Esophagus squamous epithelium (tissue), 5 donors: ENCODE measurements around the gene TLE1. TPM values are rescaled to one million over a fixed set of nuclear protein-coding genes. Genes with fewer than 3 reads are reported as not detected.

Experiments used
- DNase-seq: peaks from one replicate; lab custom pipeline; 2025; lab: John Stamatoyannopoulos, UW
- H3K27ac ChIP-seq, 4 donors: fragments of 200-600 bp; sonication (generic); one replicate each; pipeline ENCODE4 v1.5.1; 2016 to 2019; ENCODE audit warnings: mild to moderate bottlenecking in 1 of 4
- H3K27me3 ChIP-seq, 4 donors: fragments of 200-600 bp; sonication (generic); 1 replicate in 3 of 4; 2 replicates in 1 of 4; pipeline versions ENCODE4 v1.5.1 to v1.6.0; 2017 to 2021; ENCODE audit warnings: antibody characterized with exemption in 1 of 4
- H3K36me3 ChIP-seq, 3 donors: fragments of 200-600 bp; sonication (generic); one replicate each; pipeline ENCODE4 v1.5.1; 2016 to 2019
- H3K4me1 ChIP-seq, 3 donors: fragments of 200-600 bp; sonication (generic); one replicate each; pipeline ENCODE4 v1.5.1; 2017 to 2019
- H3K4me3 ChIP-seq, 4 donors: fragments of 200-600 bp; sonication (generic); 1 replicate in 3 of 4; 2 replicates in 1 of 4; pipeline ENCODE4 v1.5.1; 2016 to 2019; ENCODE audit warnings: mild to moderate bottlenecking in 2 of 4, moderate library complexity in 1 of 4
- H3K9me3 ChIP-seq, 3 donors: fragments of 200-600 bp; sonication (generic); one replicate each; pipeline ENCODE4 v1.5.1; 2016 to 2019
- POLR2A ChIP-seq, 4 donors: fragments of 450-650 bp; IDR thresholded peaks; one replicate each; pipeline ENCODE4 v1.6.1; 2017; ENCODE audit warnings: antibody characterized with exemption in 4 of 4, mild to moderate bottlenecking in 4 of 4, moderate library complexity in 3 of 4
- WGBS, 2 donors: methylation state at CpG; one replicate each; pipeline ENCODE4 v1.1.5; 2018; 5-methylcytosine and 5-hydroxymethylcytosine counted together
- intact Hi-C: fragments of 100-400 bp; cut with DNase I; formaldehyde crosslinking; loops from one replicate; pipeline ENCODE4 v1.15.0; 2022
- total RNA-seq, 4 donors: library from RNA; depleted of rRNA; stranded (reverse); fragments of >200 nt; gene quantifications; one replicate each; pipeline ENCODE4 v1.1.0, GENCODE V29; 2016
- TF ChIP-seq, protein P1 (sequence below), 6 experiments: fragments of 450-650 bp in 4 of 6; fragments of 200-600 bp in 2 of 6; sonication (generic) in 2 of 6; IDR thresholded peaks; one replicate each; pipeline ENCODE4 v1.5.1; 2016 to 2019; ENCODE audit warnings: antibody characterized with exemption in 6 of 6, mild to moderate bottlenecking in 4 of 6, moderate library complexity in 4 of 6
- donor health status: DM: yes; HTN: yes; CAD: no.

TLE1 gene
- total RNA-seq, 4 donors from 2014 or later, result 17.1 to 43.3 (median 20.4) TPM

DNA sequence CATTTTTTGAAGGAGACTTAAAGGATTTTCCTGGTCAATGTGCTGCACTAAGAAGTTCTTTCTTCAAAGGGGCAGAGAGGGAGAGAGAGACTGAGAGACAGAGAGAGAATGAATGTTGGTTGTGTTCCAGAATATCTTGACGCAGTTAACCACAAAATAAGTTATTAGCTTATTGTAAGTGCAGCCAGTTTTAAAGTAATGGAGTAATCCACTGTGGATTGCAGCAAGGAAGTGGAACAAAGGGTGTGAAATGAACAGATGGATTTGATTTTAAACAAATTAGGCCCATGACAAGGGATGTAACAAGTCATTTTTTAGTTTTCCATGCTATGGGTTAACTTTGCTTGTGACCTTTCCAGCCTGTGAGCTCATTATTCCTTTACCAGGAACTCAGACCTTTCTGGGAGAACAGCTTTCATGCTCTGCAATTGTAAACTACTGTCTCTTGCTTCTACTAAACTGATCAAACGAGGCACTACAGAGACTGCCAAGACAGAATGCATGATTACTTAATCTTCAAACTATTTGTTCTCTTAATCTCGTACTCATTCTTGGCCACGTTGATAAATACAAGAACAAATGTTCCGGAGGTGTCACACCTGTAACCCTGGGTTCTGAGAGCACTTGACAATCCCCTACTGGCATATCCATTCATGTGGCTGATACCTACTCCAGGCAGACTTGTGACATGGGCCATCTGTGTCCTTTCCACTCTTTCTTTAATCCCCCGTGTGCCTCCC, 131.1 kb downstream of the TLE1 start:
- Histone ChIP-seq H3K9me3 (no peaks in the 10 kb centered on the region), H3K36me3 (no peaks in the 10 kb centered on the region), H3K27ac (peak overlapping the region in 3 of 4 donors; percentile 54 to 79 (median 65)), H3K4me1 (peaks cover 0 to 25% (median 5%) of the 10 kb centered on the region in 3 donors), H3K4me3 (no peak overlapping the region), H3K27me3 (peaks cover 0 to 30% (median 0%) of the 10 kb centered on the region in 4 donors)
- WGBS, 2 donors, result 21 to 34% methylated on average over 6 of the region's 6 CpGs
- TF ChIP-seq POLR2A (IDR thresholded peaks at IDR 0.05), result no peak
- TF ChIP-seq, protein P1, sequence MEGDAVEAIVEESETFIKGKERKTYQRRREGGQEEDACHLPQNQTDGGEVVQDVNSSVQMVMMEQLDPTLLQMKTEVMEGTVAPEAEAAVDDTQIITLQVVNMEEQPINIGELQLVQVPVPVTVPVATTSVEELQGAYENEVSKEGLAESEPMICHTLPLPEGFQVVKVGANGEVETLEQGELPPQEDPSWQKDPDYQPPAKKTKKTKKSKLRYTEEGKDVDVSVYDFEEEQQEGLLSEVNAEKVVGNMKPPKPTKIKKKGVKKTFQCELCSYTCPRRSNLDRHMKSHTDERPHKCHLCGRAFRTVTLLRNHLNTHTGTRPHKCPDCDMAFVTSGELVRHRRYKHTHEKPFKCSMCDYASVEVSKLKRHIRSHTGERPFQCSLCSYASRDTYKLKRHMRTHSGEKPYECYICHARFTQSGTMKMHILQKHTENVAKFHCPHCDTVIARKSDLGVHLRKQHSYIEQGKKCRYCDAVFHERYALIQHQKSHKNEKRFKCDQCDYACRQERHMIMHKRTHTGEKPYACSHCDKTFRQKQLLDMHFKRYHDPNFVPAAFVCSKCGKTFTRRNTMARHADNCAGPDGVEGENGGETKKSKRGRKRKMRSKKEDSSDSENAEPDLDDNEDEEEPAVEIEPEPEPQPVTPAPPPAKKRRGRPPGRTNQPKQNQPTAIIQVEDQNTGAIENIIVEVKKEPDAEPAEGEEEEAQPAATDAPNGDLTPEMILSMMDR (IDR thresholded peaks at IDR 0.05), result no peak
- DNase-seq, result no peak
- intact Hi-C loops, result no loop called here

DNA sequence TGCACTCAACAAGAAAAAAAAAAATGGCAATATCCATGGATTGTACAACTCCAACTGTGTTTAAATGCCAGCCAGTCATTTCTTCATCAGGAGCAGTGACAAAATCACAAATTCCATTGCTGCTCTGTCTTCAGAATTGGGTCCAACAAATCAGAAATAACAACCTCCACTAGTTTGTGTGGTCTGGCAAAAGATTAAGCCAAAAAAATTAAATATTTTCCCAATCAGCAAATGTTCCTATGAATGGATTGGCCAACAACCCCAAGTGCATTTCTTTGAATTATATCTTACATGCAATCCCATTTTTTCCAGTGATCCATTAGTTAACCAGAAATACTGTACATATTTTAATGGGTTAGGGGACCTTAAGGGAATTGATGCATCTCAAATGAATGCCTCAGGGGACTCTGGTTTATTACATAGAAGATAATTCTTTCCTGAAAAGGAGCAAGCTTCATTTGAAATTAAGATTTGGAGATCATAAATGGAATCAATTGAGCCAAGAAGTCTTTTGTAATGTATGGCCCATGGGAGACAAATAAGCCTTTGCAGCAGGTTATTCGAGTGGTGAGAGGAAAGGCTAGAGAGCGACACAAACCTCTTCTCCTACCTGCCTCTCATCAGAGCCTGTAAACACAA, 131.8 kb downstream of the TLE1 start:
- H3K36me3 ChIP-seq, result no peaks in the 10 kb centered on the region
- H3K27ac ChIP-seq, result peak overlapping the region in 3 of 4 donors; percentile 17 to 79 (median 54)
- WGBS, 2 donors, result 40 to 53% methylated on average over 2 of the region's 2 CpGs
- no peak for TF ChIP-seq POLR2A (IDR thresholded peaks at IDR 0.05)
- TF ChIP-seq, protein P1 (IDR thresholded peaks at IDR 0.05), result no peak
- peaks cover 0 to 29% (median 5%) of the 10 kb centered on the region in 3 donors for H3K4me1 ChIP-seq
- no peak overlapping the region for H3K4me3 ChIP-seq
- DNase-seq, result no peak
- H3K27me3 ChIP-seq, result peaks cover 0 to 34% (median 0%) of the 10 kb centered on the region in 4 donors
- intact Hi-C loops, result no loop called here
- no peaks in the 10 kb centered on the region for H3K9me3 ChIP-seq

DNA sequence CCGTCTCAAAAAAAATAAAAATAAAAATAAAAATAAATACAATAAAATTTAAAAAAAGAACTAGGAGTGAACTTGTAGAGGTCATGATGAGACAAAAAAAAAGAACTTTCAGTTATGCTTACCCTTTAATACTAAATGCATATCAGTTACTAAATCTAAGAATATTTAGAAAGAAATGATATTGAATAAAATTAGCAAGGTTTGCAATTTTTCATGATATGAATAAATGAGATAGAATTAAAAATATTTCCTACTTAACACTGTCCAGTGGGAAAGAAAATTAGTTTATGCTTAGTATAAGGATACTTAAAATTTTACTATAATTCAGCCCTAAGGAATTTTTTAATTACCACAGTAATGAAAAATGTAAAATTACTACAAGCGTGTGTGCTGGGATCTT, 132.4 kb downstream of the TLE1 start:
- intact Hi-C loops, result no loop called here
- H3K36me3 ChIP-seq, result no peaks in the 10 kb centered on the region
- no peak overlapping the region for H3K4me3 ChIP-seq
- DNase-seq, result no peak
- no peak for TF ChIP-seq POLR2A (IDR thresholded peaks at IDR 0.05)
- TF ChIP-seq, protein P1 (IDR thresholded peaks at IDR 0.05), result no peak
- H3K27ac ChIP-seq, result no peak overlapping the region
- WGBS, 2 donors, result 92 to 93% methylated on average over 1 to 2 of the region's 2 CpGs
- peaks cover 0 to 39% (median 0%) of the 10 kb centered on the region in 4 donors for H3K27me3 ChIP-seq
- H3K9me3 ChIP-seq, result no peaks in the 10 kb centered on the region
- H3K4me1 ChIP-seq, result peaks cover 0 to 24% (median 5%) of the 10 kb centered on the region in 3 donors

DNA sequence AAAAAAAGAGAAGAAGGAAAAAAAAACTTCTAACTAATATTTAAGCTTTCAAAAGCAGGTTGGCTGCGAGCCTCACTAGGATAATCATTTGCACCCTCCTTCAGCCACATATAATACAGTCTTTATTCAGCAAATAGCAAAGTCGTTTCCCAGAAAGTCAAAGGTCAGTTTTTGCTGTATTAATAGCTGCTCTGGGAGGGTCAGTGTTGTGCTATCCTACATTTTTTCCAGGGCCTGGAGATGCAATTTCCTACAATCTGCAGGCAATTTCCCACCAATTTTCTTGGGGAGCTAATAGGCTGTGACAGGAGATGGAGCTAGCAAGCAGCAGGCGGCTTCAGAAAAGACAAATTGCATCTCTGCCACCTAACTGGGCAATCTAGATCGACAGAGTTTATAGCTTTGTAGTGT, 136.8 kb downstream of the TLE1 start:
- intact Hi-C loops, result no loop called here
- no peak overlapping the region for H3K27ac ChIP-seq
- peaks cover 0 to 9% (median 0%) of the 10 kb centered on the region in 3 donors for H3K4me1 ChIP-seq
- H3K9me3 ChIP-seq, result no peaks in the 10 kb centered on the region
- no peaks in the 10 kb centered on the region for H3K36me3 ChIP-seq
- no peak for TF ChIP-seq POLR2A (IDR thresholded peaks at IDR 0.05)
- no peak for DNase-seq
- no peak overlapping the region for H3K4me3 ChIP-seq
- H3K27me3 ChIP-seq, result peaks cover 0 to 68% (median 0%) of the 10 kb centered on the region in 4 donors
- WGBS, 2 donors, result 58 to 66% methylated on average over 4 of the region's 4 CpGs

DNA sequence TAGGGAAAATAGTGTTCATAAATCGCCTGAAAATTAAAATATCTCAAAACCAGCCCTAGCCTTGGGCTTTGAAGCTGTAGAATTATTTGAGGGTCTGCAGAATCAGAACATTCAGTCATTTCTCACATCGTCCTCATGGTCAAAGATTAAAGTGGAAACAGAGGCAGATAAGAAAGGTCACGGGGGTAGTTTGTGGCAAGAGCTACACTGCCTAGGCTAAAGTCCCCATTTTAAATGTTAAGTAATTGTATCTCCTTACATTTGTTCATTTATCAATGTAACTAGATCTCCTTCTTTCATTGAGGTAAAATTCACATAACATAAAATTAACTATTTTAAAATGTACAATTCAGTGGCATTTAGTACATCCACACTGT, 139.2 kb downstream of the TLE1 start:
- Histone ChIP-seq H3K4me3 (no peak overlapping the region), H3K27me3 (peaks cover 0 to 69% (median 0%) of the 10 kb centered on the region in 4 donors), H3K27ac (no peak overlapping the region), H3K9me3 (no peaks in the 10 kb centered on the region), H3K36me3 (no peaks in the 10 kb centered on the region), H3K4me1 (peaks cover 0 to 13% (median 0%) of the 10 kb centered on the region in 3 donors)
- TF ChIP-seq, protein P1 (IDR thresholded peaks at IDR 0.05), result no peak
- no peak for TF ChIP-seq POLR2A (IDR thresholded peaks at IDR 0.05)
- DNase-seq, result no peak
- WGBS, 2 donors, result 43 to 56% methylated on average over 3 of the region's 3 CpGs
- intact Hi-C loops, result no loop called here
